ENCODE data around the gene TCF7. TPM values are rescaled to one million over a fixed set of nuclear protein-coding genes. Genes with fewer than 3 reads are reported as not detected.

Gene TCF7
- total RNA-seq, 1 donor from 2014 or later = 3.0 TPM

DNA sequence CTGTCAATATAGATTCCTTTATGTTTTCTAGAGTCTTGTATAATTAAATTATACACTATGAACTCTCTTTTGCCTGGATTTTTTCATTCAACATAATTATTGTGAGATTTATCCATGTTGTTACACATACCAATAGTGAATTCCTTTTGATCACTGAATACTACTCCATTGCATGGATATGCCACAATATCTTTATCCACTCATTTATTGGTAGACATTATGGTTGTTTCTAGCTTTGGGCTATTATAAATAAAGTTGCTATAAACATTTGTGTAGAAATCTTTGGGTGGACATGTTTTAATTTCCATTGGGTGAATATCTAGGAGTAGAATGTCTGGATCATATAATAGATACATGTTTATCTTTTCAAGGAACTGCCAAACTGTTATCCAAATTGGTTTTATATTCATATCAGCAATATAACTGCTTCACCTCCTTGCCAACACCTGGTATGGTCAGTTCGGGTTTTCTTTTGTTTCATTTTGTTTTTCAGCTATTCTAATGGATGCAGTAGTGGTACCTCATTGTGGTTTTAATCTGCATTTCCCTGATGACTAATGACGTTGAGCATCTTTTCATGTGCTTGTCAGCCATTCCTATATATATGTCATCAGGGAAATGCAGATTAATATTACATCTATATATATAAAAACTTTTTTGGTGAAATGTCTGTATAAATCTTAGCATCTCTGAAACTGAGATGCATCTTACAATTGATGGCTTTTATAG, 32.1 kb upstream of the TCF7 start:
- TF ChIP-seq, protein P1, sequence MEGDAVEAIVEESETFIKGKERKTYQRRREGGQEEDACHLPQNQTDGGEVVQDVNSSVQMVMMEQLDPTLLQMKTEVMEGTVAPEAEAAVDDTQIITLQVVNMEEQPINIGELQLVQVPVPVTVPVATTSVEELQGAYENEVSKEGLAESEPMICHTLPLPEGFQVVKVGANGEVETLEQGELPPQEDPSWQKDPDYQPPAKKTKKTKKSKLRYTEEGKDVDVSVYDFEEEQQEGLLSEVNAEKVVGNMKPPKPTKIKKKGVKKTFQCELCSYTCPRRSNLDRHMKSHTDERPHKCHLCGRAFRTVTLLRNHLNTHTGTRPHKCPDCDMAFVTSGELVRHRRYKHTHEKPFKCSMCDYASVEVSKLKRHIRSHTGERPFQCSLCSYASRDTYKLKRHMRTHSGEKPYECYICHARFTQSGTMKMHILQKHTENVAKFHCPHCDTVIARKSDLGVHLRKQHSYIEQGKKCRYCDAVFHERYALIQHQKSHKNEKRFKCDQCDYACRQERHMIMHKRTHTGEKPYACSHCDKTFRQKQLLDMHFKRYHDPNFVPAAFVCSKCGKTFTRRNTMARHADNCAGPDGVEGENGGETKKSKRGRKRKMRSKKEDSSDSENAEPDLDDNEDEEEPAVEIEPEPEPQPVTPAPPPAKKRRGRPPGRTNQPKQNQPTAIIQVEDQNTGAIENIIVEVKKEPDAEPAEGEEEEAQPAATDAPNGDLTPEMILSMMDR (IDR thresholded peaks at IDR 0.05; ENCODE audit: borderline replicate concordance) = no peak
- Histone ChIP-seq H3K9me3 (replicated peaks) (no peaks in the 10 kb centered on the region), H3K4me3 (no peak overlapping the region), H3K27me3 (ENCODE audit: low read depth) (no peaks in the 10 kb centered on the region), H3K27ac (replicated peaks) (no peak overlapping the region), H3K36me3 (no peaks in the 10 kb centered on the region), H3K4me1 (no peaks in the 10 kb centered on the region)
- intact Hi-C loops (cut with micrococcal nuclease) = no loop called here
- no peak for DNase-seq

DNA sequence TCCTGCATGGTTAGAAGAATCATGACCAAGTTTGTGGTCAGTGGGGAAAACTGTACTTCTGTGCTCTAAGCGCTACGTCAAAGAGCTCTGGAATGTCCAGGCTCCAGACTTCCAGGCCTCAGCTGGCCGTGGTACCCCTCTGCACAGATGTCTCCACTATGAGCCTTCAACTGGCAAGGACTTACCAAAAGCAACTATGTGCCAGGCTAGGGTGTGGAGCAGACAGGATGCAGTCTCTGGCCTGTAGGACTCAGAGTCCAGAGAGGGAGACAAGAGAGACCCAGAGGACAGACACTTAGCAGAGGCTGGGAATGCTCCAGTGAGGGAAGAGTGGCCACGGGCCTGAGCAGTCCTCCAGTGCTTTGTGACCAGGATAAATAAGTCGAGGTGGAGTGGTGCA, 31.0 kb upstream of the TCF7 start:
- Histone ChIP-seq H3K36me3 (no peaks in the 10 kb centered on the region), H3K27ac (replicated peaks) (no peak overlapping the region), H3K27me3 (ENCODE audit: low read depth) (no peaks in the 10 kb centered on the region), H3K4me3 (no peak overlapping the region), H3K4me1 (no peaks in the 10 kb centered on the region), H3K9me3 (replicated peaks) (no peaks in the 10 kb centered on the region)
- no peak for DNase-seq
- intact Hi-C loops (cut with micrococcal nuclease) = no loop called here
- TF ChIP-seq, protein P1 (IDR thresholded peaks at IDR 0.05; ENCODE audit: borderline replicate concordance) = no peak

DNA sequence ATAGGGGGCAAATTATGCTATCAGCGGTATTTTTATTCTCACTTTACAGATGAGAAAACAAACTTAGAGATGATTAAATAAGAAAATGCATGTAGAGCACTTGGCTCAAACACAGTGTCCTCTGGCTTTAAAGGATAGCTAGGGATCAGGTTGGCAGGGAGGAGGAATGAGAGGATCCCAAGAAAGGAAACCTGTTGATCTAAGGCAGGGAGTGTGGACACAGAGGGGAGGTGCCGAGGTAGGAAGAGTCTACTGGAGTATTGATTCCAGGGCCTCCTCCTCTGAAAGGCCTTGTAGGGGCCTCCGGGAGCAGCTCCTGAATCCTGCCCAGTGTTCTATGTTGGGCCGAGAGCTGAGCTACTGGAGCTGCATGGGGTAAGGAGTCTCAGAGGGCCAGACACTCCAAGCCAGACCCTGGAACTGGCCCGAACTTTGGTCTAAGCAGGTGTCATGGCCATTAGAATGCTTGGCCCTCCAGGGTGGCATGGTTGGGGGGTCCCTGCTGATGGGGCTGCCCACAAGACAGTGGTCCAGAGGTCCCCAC, 30.4 kb upstream of the TCF7 start:
- TF ChIP-seq, protein P1 (IDR thresholded peaks at IDR 0.05; ENCODE audit: borderline replicate concordance) = no peak
- DNase-seq = no peak
- H3K4me1 ChIP-seq = no peaks in the 10 kb centered on the region
- H3K36me3 ChIP-seq = no peaks in the 10 kb centered on the region
- no peak overlapping the region for H3K4me3 ChIP-seq
- H3K27me3 ChIP-seq (ENCODE audit: low read depth) = no peaks in the 10 kb centered on the region
- intact Hi-C loops (cut with micrococcal nuclease) = no loop called here
- H3K27ac ChIP-seq (replicated peaks) = no peak overlapping the region
- no peaks in the 10 kb centered on the region for H3K9me3 ChIP-seq (replicated peaks)

DNA sequence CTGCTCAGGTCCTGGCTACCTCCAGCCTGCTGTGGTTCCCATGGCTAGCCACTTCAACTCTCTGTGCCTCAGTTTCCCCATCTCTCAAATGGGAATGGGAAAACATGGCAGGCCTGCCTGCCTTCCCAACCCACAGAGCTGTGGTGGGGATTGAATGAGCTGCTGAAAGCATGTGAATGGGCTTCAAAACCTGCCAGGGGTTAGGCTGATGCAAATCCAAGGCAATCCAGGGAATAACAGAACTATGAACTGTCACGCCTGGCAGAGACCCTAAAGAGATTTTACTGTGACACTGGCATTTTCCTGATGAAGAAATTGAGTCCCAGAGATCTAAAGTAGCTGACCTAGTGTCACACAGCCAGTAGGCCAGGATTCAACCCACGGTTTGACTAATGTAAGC, 29.9 kb upstream of the TCF7 start:
- Histone ChIP-seq H3K27me3 (ENCODE audit: low read depth) (no peaks in the 10 kb centered on the region), H3K4me1 (no peaks in the 10 kb centered on the region), H3K27ac (replicated peaks) (no peak overlapping the region), H3K36me3 (no peaks in the 10 kb centered on the region), H3K9me3 (replicated peaks) (no peaks in the 10 kb centered on the region), H3K4me3 (no peak overlapping the region)
- TF ChIP-seq, protein P1 (IDR thresholded peaks at IDR 0.05; ENCODE audit: borderline replicate concordance) = no peak
- no peak for DNase-seq
- intact Hi-C loops (cut with micrococcal nuclease) = no loop called here

DNA sequence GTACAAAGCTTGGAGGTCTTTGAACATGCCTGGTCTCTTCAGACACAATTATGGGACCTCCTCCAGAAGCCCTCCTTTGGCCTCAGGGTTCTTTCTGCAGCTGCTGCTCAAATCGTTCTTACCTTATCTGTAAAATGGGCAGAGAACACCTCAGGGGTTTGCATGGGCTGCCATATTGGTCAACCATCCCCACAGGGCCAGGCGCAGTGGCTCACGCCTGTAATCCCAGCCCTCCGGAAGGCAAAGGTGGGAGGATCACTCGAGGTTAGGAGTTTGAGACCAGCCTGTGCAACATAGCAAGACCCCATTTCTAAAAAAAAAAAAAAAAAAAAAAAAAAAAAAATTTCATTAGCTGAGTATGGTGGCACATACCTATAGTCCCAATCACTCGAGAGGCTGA, 29.1 kb upstream of the TCF7 start:
- DNase-seq = no peak
- H3K4me3 ChIP-seq = no peak overlapping the region
- H3K9me3 ChIP-seq (replicated peaks) = no peaks in the 10 kb centered on the region
- no peaks in the 10 kb centered on the region for H3K27me3 ChIP-seq (ENCODE audit: low read depth)
- H3K4me1 ChIP-seq = no peaks in the 10 kb centered on the region
- H3K36me3 ChIP-seq = no peaks in the 10 kb centered on the region
- H3K27ac ChIP-seq (replicated peaks) = no peak overlapping the region
- TF ChIP-seq, protein P1 (IDR thresholded peaks at IDR 0.05; ENCODE audit: borderline replicate concordance) = no peak
- intact Hi-C loops (cut with micrococcal nuclease) = no loop called here

Data from left ventricle myocardium inferior (tissue), 1 donor.